CD14-positive monocyte (primary cell): ENCODE measurements around the gene VEPH1. TPM values are rescaled to one million over a fixed set of nuclear protein-coding genes. Genes with fewer than 3 reads are reported as not detected.

Experiments
- DNase-seq, 3 donors: peaks; one replicate each; pipeline ENCODE4 v3.0.0-alpha.2; 2011 to 2022
- H2AFZ ChIP-seq: 2 replicates; pipeline ENCODE4 v1.6.0; 2012; ENCODE audit warnings: mild to moderate bottlenecking, low read depth, low read length, inconsistent platforms; ENCODE audit not compliant: insufficient read depth, poor library complexity, severe bottlenecking
- H3K27ac ChIP-seq, 2 donors: 1 replicate in 1 of 2; 2 replicates in 1 of 2; pipeline ENCODE4 v1.5.1; 2012 to 2013; ENCODE audit warnings: low read length in 2 of 2, control low read depth in 1 of 2, inconsistent platforms in 1 of 2, low read depth in 1 of 2, mild to moderate bottlenecking in 1 of 2
- H3K27me3 ChIP-seq, 2 donors: one replicate each; pipeline versions ENCODE4 v1.6.0 to v1.6.1; 2011 to 2013; ENCODE audit warnings: low read length in 2 of 2; ENCODE audit not compliant: control insufficient read depth in 2 of 2, insufficient read depth in 2 of 2
- H3K36me3 ChIP-seq, 2 donors: replicated peaks in 1 of 2; 1 replicate in 1 of 2; 2 replicates in 1 of 2; pipeline versions ENCODE4 v1.5.1 to v1.6.1; 2012 to 2013; ENCODE audit warnings: low read length in 2 of 2, control low read depth in 1 of 2, inconsistent platforms in 1 of 2, mild to moderate bottlenecking in 1 of 2; ENCODE audit not compliant: insufficient read depth in 2 of 2, control insufficient read depth in 1 of 2
- H3K4me1 ChIP-seq, 2 donors: 1 replicate in 1 of 2; 2 replicates in 1 of 2; pipeline versions ENCODE4 v1.5.1 to v1.6.1; 2012 to 2013; ENCODE audit warnings: low read length in 2 of 2, control low read depth in 1 of 2, inconsistent platforms in 1 of 2, mild to moderate bottlenecking in 1 of 2, moderate library complexity in 1 of 2; ENCODE audit not compliant: insufficient read depth in 2 of 2, control insufficient read depth in 1 of 2
- H3K4me2 ChIP-seq: replicated peaks from 2 replicates; pipeline ENCODE3; 2012; ENCODE audit warnings: low read length, moderate library complexity, mild to moderate bottlenecking; ENCODE audit not compliant: poor library complexity, severe bottlenecking; ENCODE audit errors: extremely low read depth
- H3K4me3 ChIP-seq, 3 experiments: fragments of 200-600 bp in 1 of 3; sonication (generic) in 1 of 3; replicated peaks in 1 of 3; 1 replicate in 2 of 3; 2 replicates in 1 of 3; pipeline ENCODE4 v1.5.1; 2011 to 2013; ENCODE audit warnings: low read length in 3 of 3, mild to moderate bottlenecking in 3 of 3, control low read depth in 2 of 3, low read depth in 2 of 3, inconsistent platforms in 1 of 3, moderate library complexity in 1 of 3
- H3K79me2 ChIP-seq: 2 replicates; pipeline ENCODE4 v1.6.0; 2012; ENCODE audit warnings: mild to moderate bottlenecking, control low read depth, inconsistent platforms, low read length, moderate library complexity; ENCODE audit not compliant: insufficient read depth
- H3K9ac ChIP-seq: 2 replicates; pipeline ENCODE4 v1.6.0; 2017; ENCODE audit warnings: low read length, mild to moderate bottlenecking; ENCODE audit not compliant: insufficient read depth, poor library complexity, severe bottlenecking
- H3K9me3 ChIP-seq, 2 donors: replicated peaks in 1 of 2; 1 replicate in 1 of 2; 2 replicates in 1 of 2; pipeline versions ENCODE4 v1.5.1 to v1.6.1; 2012 to 2013; ENCODE audit warnings: low read length in 2 of 2, control low read depth in 1 of 2; ENCODE audit not compliant: control insufficient read depth in 1 of 2, insufficient read depth in 1 of 2
- H4K20me1 ChIP-seq: 2 replicates; pipeline ENCODE4 v1.6.0; 2012; ENCODE audit warnings: mild to moderate bottlenecking, low read length, control low read depth, moderate library complexity; ENCODE audit not compliant: insufficient read depth
- H3K27ac Mint-ChIP-seq, 7 donors: one replicate each; pipeline ENCODE4 v1.8.0; 2020; ENCODE audit warnings: mild to moderate bottlenecking in 7 of 7, mixed read lengths in 7 of 7, moderate library complexity in 6 of 7, inconsistent platforms in 2 of 7
- H3K27me3 Mint-ChIP-seq, 3 donors: one replicate each; pipeline ENCODE4 v1.8.0; 2021 to 2022; ENCODE audit warnings: low read depth in 3 of 3, mild to moderate bottlenecking in 3 of 3, mixed read lengths in 3 of 3, moderate library complexity in 3 of 3, inconsistent platforms in 1 of 3
- H3K36me3 Mint-ChIP-seq, 2 donors: one replicate each; pipeline ENCODE4 v1.8.0; 2020; ENCODE audit warnings: mixed read lengths in 2 of 2, inconsistent platforms in 1 of 2, mild to moderate bottlenecking in 1 of 2
- H3K4me1 Mint-ChIP-seq: one replicate; pipeline ENCODE4 v1.8.0; 2020; ENCODE audit warnings: mild to moderate bottlenecking, mixed read lengths
- H3K4me3 Mint-ChIP-seq, 2 donors: one replicate each; pipeline ENCODE4 v1.8.0; 2020; ENCODE audit warnings: mild to moderate bottlenecking in 2 of 2, mixed read lengths in 2 of 2, moderate library complexity in 1 of 2
- H3K9me3 Mint-ChIP-seq, 7 donors: one replicate each; pipeline ENCODE4 v1.8.0; 2020 to 2022; ENCODE audit warnings: mixed read lengths in 7 of 7, mild to moderate bottlenecking in 6 of 7, moderate library complexity in 6 of 7, inconsistent platforms in 2 of 7
- WGBS: methylation state at CpG from one replicate; pipeline ENCODE4 v1.1.5; 2013; ENCODE audit warnings: missing lambda C conversion rate; ENCODE audit not compliant: insufficient coverage; 5-methylcytosine and 5-hydroxymethylcytosine counted together
- intact Hi-C, 2 donors: fragments of 100-400 bp; cut with micrococcal nuclease; formaldehyde crosslinking; loops; one replicate each; pipeline versions ENCODE4 v1.15.0 to v1.15.1; 2023
- polyA plus RNA-seq, 3 donors: library from polyadenylated mRNA; depleted of rRNA in 1 of 3; unstranded in 2 of 3; stranded (reverse) in 1 of 3; fragments of 300-500 nt in 2 of 3; fragments of >200 nt in 1 of 3; fragmentation: Illumina TruSeq in 2 of 3; gene quantifications; 1 replicate in 2 of 3; 2 replicates in 1 of 3; pipeline ENCODE4 v1.2.3, GENCODE V29; 2012 to 2021
- TF ChIP-seq, protein P1 (sequence below): fragments of 200-600 bp; IDR thresholded peaks from one replicate; pipeline ENCODE4 v1.8.0; 2022; ENCODE audit warnings: antibody characterized with exemption, mild to moderate bottlenecking

VEPH1 gene
- polyA plus RNA-seq, 3 donors, result 0.44 TPM; not detected in 2

DNA sequence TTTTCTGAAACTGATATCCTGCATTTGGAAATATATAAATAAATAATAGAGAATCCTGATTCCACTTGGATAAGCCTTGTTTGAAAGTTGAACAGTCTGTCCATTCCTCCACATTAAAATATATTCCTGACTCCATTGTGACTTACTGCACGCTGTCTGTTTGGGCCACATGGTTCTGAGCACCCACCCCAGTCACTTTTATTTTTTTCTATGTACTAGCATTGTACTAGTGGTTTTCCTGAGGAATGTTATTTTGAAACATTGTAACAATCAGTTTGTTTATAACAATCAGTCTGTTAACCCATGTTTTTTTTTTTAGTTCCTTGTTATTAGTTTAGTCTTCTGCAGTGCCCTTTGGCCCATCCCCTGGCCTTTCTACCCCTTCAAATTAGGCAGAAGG is 255.8 kb downstream of the VEPH1 start:
- Histone ChIP-seq H3K4me3 (no peak overlapping the region), H3K4me2 (no peak overlapping the region), H4K20me1 (no peaks in the 10 kb centered on the region), H3K27ac (no peak overlapping the region), H3K4me1 (no peaks in the 10 kb centered on the region), H3K9me3 (no peaks in the 10 kb centered on the region), H3K36me3 (no peaks in the 10 kb centered on the region), H2AFZ (no peak overlapping the region), H3K9ac (no peak overlapping the region), H3K27me3 (no peaks in the 10 kb centered on the region), H3K79me2 (no peaks in the 10 kb centered on the region)
- no peaks in the 10 kb centered on the region for H3K9me3 Mint-ChIP-seq
- H3K4me3 Mint-ChIP-seq, result no peak overlapping the region
- intact Hi-C loops, result no loop called here
- H3K36me3 Mint-ChIP-seq, result no peaks in the 10 kb centered on the region
- no peak overlapping the region for H3K27ac Mint-ChIP-seq
- peaks cover 11% of the 10 kb centered on the region for H3K4me1 Mint-ChIP-seq
- H3K27me3 Mint-ChIP-seq, result peaks cover 0 to 1% (median 0%) of the 10 kb centered on the region in 3 donors
- no peak for DNase-seq
- no CpG with 5 or more reads among the region's 1 CpG for WGBS
- TF ChIP-seq, protein P1, sequence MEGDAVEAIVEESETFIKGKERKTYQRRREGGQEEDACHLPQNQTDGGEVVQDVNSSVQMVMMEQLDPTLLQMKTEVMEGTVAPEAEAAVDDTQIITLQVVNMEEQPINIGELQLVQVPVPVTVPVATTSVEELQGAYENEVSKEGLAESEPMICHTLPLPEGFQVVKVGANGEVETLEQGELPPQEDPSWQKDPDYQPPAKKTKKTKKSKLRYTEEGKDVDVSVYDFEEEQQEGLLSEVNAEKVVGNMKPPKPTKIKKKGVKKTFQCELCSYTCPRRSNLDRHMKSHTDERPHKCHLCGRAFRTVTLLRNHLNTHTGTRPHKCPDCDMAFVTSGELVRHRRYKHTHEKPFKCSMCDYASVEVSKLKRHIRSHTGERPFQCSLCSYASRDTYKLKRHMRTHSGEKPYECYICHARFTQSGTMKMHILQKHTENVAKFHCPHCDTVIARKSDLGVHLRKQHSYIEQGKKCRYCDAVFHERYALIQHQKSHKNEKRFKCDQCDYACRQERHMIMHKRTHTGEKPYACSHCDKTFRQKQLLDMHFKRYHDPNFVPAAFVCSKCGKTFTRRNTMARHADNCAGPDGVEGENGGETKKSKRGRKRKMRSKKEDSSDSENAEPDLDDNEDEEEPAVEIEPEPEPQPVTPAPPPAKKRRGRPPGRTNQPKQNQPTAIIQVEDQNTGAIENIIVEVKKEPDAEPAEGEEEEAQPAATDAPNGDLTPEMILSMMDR, result no peak

DNA sequence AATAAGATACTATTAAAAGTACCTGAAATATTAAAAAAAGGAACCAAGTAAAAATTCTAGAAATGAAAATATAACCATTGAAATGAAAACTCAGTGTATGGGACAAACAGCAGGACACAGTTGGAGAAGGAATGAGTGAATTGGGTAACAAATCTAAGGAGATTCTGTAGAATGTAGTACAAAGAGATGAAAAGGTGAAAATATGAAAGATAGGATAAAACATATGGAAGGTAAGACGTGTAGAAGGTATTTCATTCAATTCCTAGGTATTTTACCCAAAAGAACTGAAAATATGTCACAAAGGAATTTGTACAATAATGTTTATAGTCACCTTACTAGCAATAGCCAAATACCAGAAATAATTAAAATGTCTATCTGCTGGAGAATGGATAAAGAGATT is 260.4 kb downstream of the VEPH1 start:
- no peaks in the 10 kb centered on the region for H3K79me2 ChIP-seq
- no peak overlapping the region for H2AFZ ChIP-seq
- no peak overlapping the region for H3K9ac ChIP-seq
- no CpG with 5 or more reads among the region's 1 CpG for WGBS
- no peak overlapping the region for H3K27ac Mint-ChIP-seq
- no peak overlapping the region for H3K4me2 ChIP-seq
- H3K36me3 Mint-ChIP-seq, result no peaks in the 10 kb centered on the region
- H3K9me3 ChIP-seq, result no peaks in the 10 kb centered on the region
- TF ChIP-seq, protein P1, result no peak
- H3K4me1 Mint-ChIP-seq, result peaks cover 25% of the 10 kb centered on the region
- H3K4me1 ChIP-seq, result peaks cover 19% of the 10 kb centered on the region in 2 donors
- no peaks in the 10 kb centered on the region for H3K9me3 Mint-ChIP-seq
- no peaks in the 10 kb centered on the region for H3K27me3 Mint-ChIP-seq
- H3K4me3 Mint-ChIP-seq, result no peak overlapping the region
- no peaks in the 10 kb centered on the region for H3K27me3 ChIP-seq
- H3K4me3 ChIP-seq, result no peak overlapping the region
- no peak for DNase-seq
- H3K27ac ChIP-seq, result no peak overlapping the region
- no peaks in the 10 kb centered on the region for H3K36me3 ChIP-seq
- H4K20me1 ChIP-seq, result no peaks in the 10 kb centered on the region
- intact Hi-C loops, result no loop called here
